Fibroblast of pulmonary artery (primary cell): ENCODE data around the gene DTWD2.
A peak's percentile ranks its signal among the peaks of the same experiment; 100 is the strongest.

Experiments used
- DNase-seq: peaks from one replicate; pipeline ENCODE4 v3.0.0-alpha.2; 2010; ENCODE audit warnings: low read depth
- H3K4me3 ChIP-seq: replicated peaks from 2 replicates; pipeline ENCODE4 v1.5.1; 2011; ENCODE audit warnings: low read depth, mild to moderate bottlenecking, control low read depth, low read length, moderate library complexity
- CTCF ChIP-seq: IDR thresholded peaks from 2 replicates; pipeline ENCODE4 v1.5.1; 2011; ENCODE audit warnings: mild to moderate bottlenecking, control low read depth, low read length, inconsistent platforms; ENCODE audit errors: missing control alignments

The DTWD2 gene

GRCh38 chr5:119031011-119031886 lies 42.9 kb upstream of the DTWD2 start:
- no peak overlapping the region for H3K4me3 ChIP-seq
- TF ChIP-seq CTCF: no peak
- DNase-seq: no peak

- no peak for TF ChIP-seq CTCF
- no peak overlapping the region for H3K4me3 ChIP-seq
- DNase-seq: no peak
Measured at GRCh38 chr5:119028575-119028974, 40.2 kb upstream of the DTWD2 start.

GRCh38 chr5:119022773-119023172 lies 34.4 kb upstream of the DTWD2 start:
- TF ChIP-seq CTCF: no peak
- DNase-seq: no peak
- no peak overlapping the region for H3K4me3 ChIP-seq

- peak; percentile 70 for DNase-seq
- TF ChIP-seq CTCF: peak; percentile 58
Measured at GRCh38 chr5:119022017-119022745, 33.8 kb upstream of the DTWD2 start.

GRCh38 chr5:119021149-119021732 lies 32.9 kb upstream of the DTWD2 start:
- TF ChIP-seq CTCF: no peak

More at GRCh38 chr5:119022017-119022745, 33.8 kb upstream of the DTWD2 start:
- H3K4me3 ChIP-seq: no peak overlapping the region

GRCh38 chr5:119019949-119020348 lies 31.6 kb upstream of the DTWD2 start:
- DNase-seq: no peak
- no peak for TF ChIP-seq CTCF
- no peak overlapping the region for H3K4me3 ChIP-seq

More at GRCh38 chr5:119021149-119021732, 32.9 kb upstream of the DTWD2 start:
- DNase-seq: no peak
- no peak overlapping the region for H3K4me3 ChIP-seq
